ENCODE measurements around the gene KCNJ15.

Gene KCNJ15

GRCh38 chr21:38256599-38257302, at the start of gene KCNJ15:
TSS of gene KCNJ15 (plus strand) at chr21:38256991. CDS start at chr21:38299262, 42,271 bp downstream.
- no peak within 1 kb of the TSS for H3K4me2 ChIP-seq
- no peaks in the 10 kb centered on the region for H3K79me2 ChIP-seq (ENCODE audit: insufficient read depth, low read depth)
- no peak for TF ChIP-seq CTCF (conservative IDR thresholded peaks at IDR 0.05; ENCODE audit: low read depth, low read length)
- no peak within 1 kb of the TSS for H3K9ac ChIP-seq
- H3K4me3 ChIP-seq (IDR thresholded peaks at IDR 0.05; ENCODE audit: insufficient read depth, low read depth, low read length): no peak within 1 kb of the TSS
- H3K27ac ChIP-seq: no peak within 1 kb of the TSS
- H3K27me3 ChIP-seq (ENCODE audit: insufficient read depth, low read depth): no peaks in the 10 kb centered on the region
- H3K36me3 ChIP-seq (ENCODE audit: insufficient read depth): no peaks in the 10 kb centered on the region
- no peak within 1 kb of the TSS for H2AFZ ChIP-seq (ENCODE audit: low read depth)
- H3K4me1 ChIP-seq (ENCODE audit: low read depth, poor library complexity, severe bottlenecking): no peaks in the 10 kb centered on the region
- no peaks in the 10 kb centered on the region for H4K20me1 ChIP-seq (ENCODE audit: insufficient read depth)

GRCh38 chr21:38208118-38208517, 48.7 kb upstream of the KCNJ15 start:
- Histone ChIP-seq H3K79me2 (ENCODE audit: insufficient read depth, low read depth) (no peaks in the 10 kb centered on the region), H3K4me3 (IDR thresholded peaks at IDR 0.05; ENCODE audit: insufficient read depth, low read depth, low read length) (no peak overlapping the region), H3K36me3 (ENCODE audit: insufficient read depth) (no peaks in the 10 kb centered on the region), H3K4me1 (ENCODE audit: low read depth, poor library complexity, severe bottlenecking) (no peaks in the 10 kb centered on the region), H3K27ac (no peak overlapping the region), H3K9ac (no peak overlapping the region), H2AFZ (ENCODE audit: low read depth) (no peak overlapping the region), H3K27me3 (ENCODE audit: insufficient read depth, low read depth) (no peaks in the 10 kb centered on the region), H3K4me2 (no peak overlapping the region), H4K20me1 (ENCODE audit: insufficient read depth) (no peaks in the 10 kb centered on the region)
- TF ChIP-seq CTCF (conservative IDR thresholded peaks at IDR 0.05; ENCODE audit: low read depth, low read length): no peak

- TF ChIP-seq CTCF (conservative IDR thresholded peaks at IDR 0.05; ENCODE audit: low read depth, low read length): no peak
- Histone ChIP-seq H3K9ac (no peak overlapping the region), H3K36me3 (ENCODE audit: insufficient read depth) (no peaks in the 10 kb centered on the region), H2AFZ (ENCODE audit: low read depth) (no peak overlapping the region), H3K4me2 (no peak overlapping the region), H4K20me1 (ENCODE audit: insufficient read depth) (no peaks in the 10 kb centered on the region), H3K27ac (no peak overlapping the region), H3K4me3 (IDR thresholded peaks at IDR 0.05; ENCODE audit: insufficient read depth, low read depth, low read length) (no peak overlapping the region), H3K27me3 (ENCODE audit: insufficient read depth, low read depth) (no peaks in the 10 kb centered on the region), H3K79me2 (ENCODE audit: insufficient read depth, low read depth) (no peaks in the 10 kb centered on the region), H3K4me1 (ENCODE audit: low read depth, poor library complexity, severe bottlenecking) (no peaks in the 10 kb centered on the region)
Observed at GRCh38 chr21:38211321-38211720, 45.5 kb upstream of the KCNJ15 start.

GRCh38 chr21:38212706-38213105, 44.1 kb upstream of the KCNJ15 start:
- Histone ChIP-seq H3K36me3 (ENCODE audit: insufficient read depth) (no peaks in the 10 kb centered on the region), H3K79me2 (ENCODE audit: insufficient read depth, low read depth) (no peaks in the 10 kb centered on the region), H3K4me2 (no peak overlapping the region), H3K4me1 (ENCODE audit: low read depth, poor library complexity, severe bottlenecking) (no peaks in the 10 kb centered on the region), H3K27ac (no peak overlapping the region), H3K4me3 (IDR thresholded peaks at IDR 0.05; ENCODE audit: insufficient read depth, low read depth, low read length) (no peak overlapping the region), H4K20me1 (ENCODE audit: insufficient read depth) (no peaks in the 10 kb centered on the region), H2AFZ (ENCODE audit: low read depth) (no peak overlapping the region), H3K9ac (no peak overlapping the region), H3K27me3 (ENCODE audit: insufficient read depth, low read depth) (no peaks in the 10 kb centered on the region)
- TF ChIP-seq CTCF (conservative IDR thresholded peaks at IDR 0.05; ENCODE audit: low read depth, low read length): no peak

All from KMS-11 (cell line).